HEK293 (cell line): ENCODE results near the gene RGS19.

Experiments used
- KLF1 ChIP-seq: fragments of 450-650 bp; formaldehyde crosslinking; IDR thresholded peaks from 2 replicates; pipeline ENCODE4 v1.5.1; 2016; ENCODE audit warnings: missing biosample characterization, missing genetic modification characterization
- WT1 ChIP-seq: fragments of 450-650 bp; formaldehyde crosslinking; IDR thresholded peaks from 2 replicates; pipeline ENCODE4 v1.5.1; 2016; ENCODE audit warnings: missing biosample characterization, missing genetic modification characterization
- ZBTB7A ChIP-seq: fragments of 450-650 bp; formaldehyde crosslinking; IDR thresholded peaks from 2 replicates; pipeline ENCODE4 v1.5.1; 2016; ENCODE audit warnings: low read depth, missing biosample characterization, missing genetic modification characterization
- ZNF175 ChIP-seq: fragments of 450-650 bp; formaldehyde crosslinking; IDR thresholded peaks from 2 replicates; pipeline ENCODE4 v1.5.1; 2016; ENCODE audit warnings: missing biosample characterization, missing genetic modification characterization
- ZNF350 ChIP-seq: fragments of 450-650 bp; formaldehyde crosslinking; IDR thresholded peaks from 2 replicates; pipeline ENCODE4 v1.5.0; 2017; ENCODE audit warnings: missing biosample characterization, mild to moderate bottlenecking, missing genetic modification characterization
- TF ChIP-seq, protein P1 (sequence below): fragments of 450-650 bp; formaldehyde crosslinking; IDR thresholded peaks from 2 replicates; pipeline ENCODE4 v1.5.1; 2016; ENCODE audit warnings: missing biosample characterization, missing genetic modification characterization

GRCh38 chr20:64035933-64036345 is 43.4 kb downstream of the RGS19 start, which contains the start of gene C20orf204:
- no peak for TF ChIP-seq ZBTB7A (tag by site-specific recombination)
- TF ChIP-seq ZNF175 = no peak
- no peak for TF ChIP-seq KLF1 (tag by site-specific recombination)
- TF ChIP-seq WT1 (tag by site-specific recombination) = peak; percentile 37; the same call in 1 of the 2 replicates
- no peak for TF ChIP-seq ZNF350 (tag by site-specific recombination)
- TF ChIP-seq, protein P1, sequence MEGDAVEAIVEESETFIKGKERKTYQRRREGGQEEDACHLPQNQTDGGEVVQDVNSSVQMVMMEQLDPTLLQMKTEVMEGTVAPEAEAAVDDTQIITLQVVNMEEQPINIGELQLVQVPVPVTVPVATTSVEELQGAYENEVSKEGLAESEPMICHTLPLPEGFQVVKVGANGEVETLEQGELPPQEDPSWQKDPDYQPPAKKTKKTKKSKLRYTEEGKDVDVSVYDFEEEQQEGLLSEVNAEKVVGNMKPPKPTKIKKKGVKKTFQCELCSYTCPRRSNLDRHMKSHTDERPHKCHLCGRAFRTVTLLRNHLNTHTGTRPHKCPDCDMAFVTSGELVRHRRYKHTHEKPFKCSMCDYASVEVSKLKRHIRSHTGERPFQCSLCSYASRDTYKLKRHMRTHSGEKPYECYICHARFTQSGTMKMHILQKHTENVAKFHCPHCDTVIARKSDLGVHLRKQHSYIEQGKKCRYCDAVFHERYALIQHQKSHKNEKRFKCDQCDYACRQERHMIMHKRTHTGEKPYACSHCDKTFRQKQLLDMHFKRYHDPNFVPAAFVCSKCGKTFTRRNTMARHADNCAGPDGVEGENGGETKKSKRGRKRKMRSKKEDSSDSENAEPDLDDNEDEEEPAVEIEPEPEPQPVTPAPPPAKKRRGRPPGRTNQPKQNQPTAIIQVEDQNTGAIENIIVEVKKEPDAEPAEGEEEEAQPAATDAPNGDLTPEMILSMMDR = no peak
